ENCODE measurements around the gene KDM6A. TPM values are rescaled to one million over a fixed set of nuclear protein-coding genes. Genes with fewer than 3 reads are reported as not detected.

Gene KDM6A
- total and polyA plus RNA-seq, 2 of the 13 experiments (the other 11 are each of a cell fraction or from before 2014, with no cell fraction given): 16.7 to 18.2 TPM

GRCh38 chrX:44996277-44996676, 123.3 kb downstream of the KDM6A start (continued):
- no peak for TF ChIP-seq SP140L (CRISPR knock-in tag; IDR thresholded peaks at IDR 0.05; ENCODE audit: borderline replicate concordance)
- TF ChIP-seq ZXDC (CRISPR knock-in tag; IDR thresholded peaks at IDR 0.05): no peak
- no peak for TF ChIP-seq ARID5B (CRISPR knock-in tag; IDR thresholded peaks at IDR 0.05)

- no peak overlapping the region for H3K4me2 ChIP-seq (ENCODE audit: low read depth, low read length)
- DNase-seq (ENCODE audit: low spot score) (no peak), FAIRE-seq (no peak), ATAC-seq (no peak)
- in situ Hi-C loops (cut with HindIII; ENCODE audit: extremely low pct_ligation_motif_present, low pct_unique_long_range_greater_than_20kb) (no loop called here), intact Hi-C loops (cut with micrococcal nuclease; ENCODE audit: unreplicated experiment) (no loop called here)
- 98% methylated on average over 8 of the region's 10 CpGs for WGBS (ENCODE audit: low lambda C conversion rate)
- TF ChIP-seq FIP1L1 (IDR thresholded peaks at IDR 0.05; ENCODE audit: borderline replicate concordance, insufficient read depth, low read depth, low read length): no peak
- no peak for TF ChIP-seq IKZF1 (IDR thresholded peaks at IDR 0.05)
- no peak for TF ChIP-seq ONECUT2 (CRISPR knock-in tag; IDR thresholded peaks at IDR 0.05)
- ChIA-PET CTCF (ENCODE audit: low intra/inter-chr PET ratio, low total read pairs) (no interaction called here), POLR2A (no interaction called here)
- H3K27ac ChIP-seq (ENCODE audit: extremely low read length, insufficient read depth, low read length): no peak overlapping the region
- BruUV-seq (replicated peaks): no TSS peak
- H3K79me2 ChIP-seq (ENCODE audit: insufficient read depth, low read length): peaks cover 6% of the 10 kb centered on the region
- no peak overlapping the region for H3K4me3 ChIP-seq (replicated peaks in 1 of 3; ENCODE audit: insufficient read depth in 1 of 3, low read depth in 2 of 3, low read length in 3 of 3)
- H2AFZ ChIP-seq (ENCODE audit: low read length): no peak overlapping the region
- peaks cover 5% of the 10 kb centered on the region; the same call in 1 of the 2 replicates for H4K20me1 ChIP-seq (ENCODE audit: insufficient read depth, low read length)
- no peaks in the 10 kb centered on the region for H3K36me3 ChIP-seq (replicated peaks in 1 of 2; ENCODE audit: control insufficient read depth in 1 of 2, insufficient read depth in 2 of 2, low read length in 2 of 2)
- no peaks in the 10 kb centered on the region for H3K27me3 ChIP-seq (ENCODE audit: control insufficient read depth in 1 of 2, insufficient read depth in 2 of 2, low read length in 2 of 2)
- no peak overlapping the region for H3K9ac ChIP-seq (ENCODE audit: insufficient read depth, low read depth, low read length)
- H3K9me3 ChIP-seq (ENCODE audit: low read length): no peaks in the 10 kb centered on the region
- H3K4me1 ChIP-seq (ENCODE audit: insufficient read depth, low read length): no peaks in the 10 kb centered on the region
Measured at GRCh38 chrX:44997282-44997812, 124.4 kb downstream of the KDM6A start.
